ENCODE results near the gene TAF4B. TPM values are rescaled to one million over a fixed set of nuclear protein-coding genes. Genes with fewer than 3 reads are reported as not detected.

Gene TAF4B
- total and polyA plus RNA-seq, 12 donors: 2.2 to 15.7 (median 5.6) TPM

DNA sequence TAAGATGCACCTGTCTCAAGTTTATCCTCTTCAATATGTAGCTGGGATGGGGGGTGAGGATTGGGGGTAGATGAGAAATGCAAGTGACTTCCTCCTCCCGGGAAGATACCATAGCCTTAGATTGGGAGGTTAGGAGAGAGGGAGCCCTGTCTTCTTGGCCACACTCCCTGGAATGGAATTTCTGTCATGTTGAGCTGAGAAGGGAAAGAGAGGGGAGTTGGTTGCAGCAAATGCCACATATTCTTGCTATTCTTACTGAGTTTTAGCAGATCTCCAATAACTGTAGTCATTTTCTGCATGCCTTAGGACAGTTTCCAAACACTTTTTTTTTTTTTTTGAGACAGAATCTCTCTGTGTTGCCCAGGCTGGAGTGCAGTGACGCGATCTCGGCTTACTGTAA lies 35.9 kb downstream of the TAF4B start:
- WGBS, 4 donors: 87 to 93% (median 88%) methylated on average over 4 of the region's 4 CpGs
- H3K4me1 ChIP-seq (replicated peaks in 1 of 2): no peaks in the 10 kb centered on the region
- H3K36me3 ChIP-seq (replicated peaks in 1 of 2): no peaks in the 10 kb centered on the region
- H3K9me3 ChIP-seq (replicated peaks in 1 of 3): no peaks in the 10 kb centered on the region
- H3K27me3 ChIP-seq: no peaks in the 10 kb centered on the region
- TF ChIP-seq, protein P1, sequence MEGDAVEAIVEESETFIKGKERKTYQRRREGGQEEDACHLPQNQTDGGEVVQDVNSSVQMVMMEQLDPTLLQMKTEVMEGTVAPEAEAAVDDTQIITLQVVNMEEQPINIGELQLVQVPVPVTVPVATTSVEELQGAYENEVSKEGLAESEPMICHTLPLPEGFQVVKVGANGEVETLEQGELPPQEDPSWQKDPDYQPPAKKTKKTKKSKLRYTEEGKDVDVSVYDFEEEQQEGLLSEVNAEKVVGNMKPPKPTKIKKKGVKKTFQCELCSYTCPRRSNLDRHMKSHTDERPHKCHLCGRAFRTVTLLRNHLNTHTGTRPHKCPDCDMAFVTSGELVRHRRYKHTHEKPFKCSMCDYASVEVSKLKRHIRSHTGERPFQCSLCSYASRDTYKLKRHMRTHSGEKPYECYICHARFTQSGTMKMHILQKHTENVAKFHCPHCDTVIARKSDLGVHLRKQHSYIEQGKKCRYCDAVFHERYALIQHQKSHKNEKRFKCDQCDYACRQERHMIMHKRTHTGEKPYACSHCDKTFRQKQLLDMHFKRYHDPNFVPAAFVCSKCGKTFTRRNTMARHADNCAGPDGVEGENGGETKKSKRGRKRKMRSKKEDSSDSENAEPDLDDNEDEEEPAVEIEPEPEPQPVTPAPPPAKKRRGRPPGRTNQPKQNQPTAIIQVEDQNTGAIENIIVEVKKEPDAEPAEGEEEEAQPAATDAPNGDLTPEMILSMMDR (IDR thresholded peaks at IDR 0.05): no peak
- TF ChIP-seq POLR2A (IDR thresholded peaks at IDR 0.05): no peak
- DNase-seq: no peak
- intact Hi-C loops (cut with DNase I): no loop called here
- H3K4me3 ChIP-seq: no peak overlapping the region
- no peak overlapping the region for H3K27ac ChIP-seq

DNA sequence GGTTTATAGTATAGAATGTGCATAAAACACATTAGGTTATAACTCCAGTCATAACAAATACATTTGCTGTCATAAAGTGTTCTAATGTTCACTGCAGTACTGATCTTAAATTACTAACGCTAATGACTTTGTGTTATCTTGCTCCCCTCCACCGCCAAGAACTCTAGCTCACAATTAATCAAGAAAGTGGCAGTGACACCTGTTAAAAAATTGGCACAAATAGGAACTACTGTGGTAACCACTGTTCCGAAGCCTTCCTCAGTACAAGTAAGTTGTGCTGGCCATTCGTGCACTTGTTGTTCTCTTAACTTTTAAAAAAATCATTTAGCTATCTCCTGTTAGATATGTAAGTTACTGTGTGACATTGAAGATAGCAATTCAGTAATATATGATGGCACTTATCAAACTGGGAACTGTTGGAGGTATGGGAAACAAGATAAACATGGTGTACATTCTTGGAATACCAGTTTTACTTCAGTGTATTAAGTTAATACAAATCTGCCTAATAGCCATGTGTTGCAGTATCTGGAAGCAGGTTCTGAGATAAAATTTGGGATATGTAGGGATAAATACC lies 41.2 kb downstream of the TAF4B start:
- TF ChIP-seq, protein P1 (IDR thresholded peaks at IDR 0.05): no peak
- TF ChIP-seq POLR2A (IDR thresholded peaks at IDR 0.05): no peak
- Histone ChIP-seq H3K9me3 (replicated peaks in 1 of 3) (no peaks in the 10 kb centered on the region), H3K4me1 (replicated peaks in 1 of 2) (no peaks in the 10 kb centered on the region), H3K27me3 (no peaks in the 10 kb centered on the region), H3K27ac (no peak overlapping the region), H3K36me3 (replicated peaks in 1 of 2) (no peaks in the 10 kb centered on the region), H3K4me3 (no peak overlapping the region)
- intact Hi-C loops (cut with DNase I): no loop called here
- 83 to 90% (median 84%) methylated on average over 4 of the region's 4 CpGs for WGBS, 4 donors
- no peak for DNase-seq

DNA sequence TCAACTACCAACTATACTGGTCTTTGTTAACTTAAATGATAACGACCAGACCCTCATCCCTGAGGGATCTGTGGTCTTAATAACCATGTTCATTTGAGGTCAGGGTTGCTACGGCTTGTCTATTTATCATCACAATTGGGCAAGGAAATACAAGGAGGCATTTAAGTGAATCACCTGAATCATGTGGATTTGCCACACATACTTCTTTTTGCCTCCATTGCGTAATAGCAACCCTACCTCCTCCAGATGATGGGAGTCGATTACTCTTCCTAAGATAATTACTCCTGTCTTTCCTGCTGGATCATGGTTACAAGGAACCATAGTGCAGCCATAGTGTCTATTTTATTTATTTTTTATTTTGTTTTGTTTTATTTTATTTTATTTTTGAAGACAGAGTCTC lies 42.2 kb downstream of the TAF4B start:
- Histone ChIP-seq H3K4me1 (replicated peaks in 1 of 2) (no peaks in the 10 kb centered on the region), H3K9me3 (replicated peaks in 1 of 3) (no peaks in the 10 kb centered on the region), H3K36me3 (replicated peaks in 1 of 2) (no peaks in the 10 kb centered on the region), H3K27me3 (no peaks in the 10 kb centered on the region), H3K27ac (no peak overlapping the region), H3K4me3 (no peak overlapping the region)
- intact Hi-C loops (cut with DNase I): no loop called here
- WGBS, 4 donors: 93 to 100% (median 95%) methylated on average over 4 of the region's 4 CpGs
- TF ChIP-seq, protein P1 (IDR thresholded peaks at IDR 0.05): no peak
- no peak for TF ChIP-seq POLR2A (IDR thresholded peaks at IDR 0.05)
- DNase-seq: no peak

DNA sequence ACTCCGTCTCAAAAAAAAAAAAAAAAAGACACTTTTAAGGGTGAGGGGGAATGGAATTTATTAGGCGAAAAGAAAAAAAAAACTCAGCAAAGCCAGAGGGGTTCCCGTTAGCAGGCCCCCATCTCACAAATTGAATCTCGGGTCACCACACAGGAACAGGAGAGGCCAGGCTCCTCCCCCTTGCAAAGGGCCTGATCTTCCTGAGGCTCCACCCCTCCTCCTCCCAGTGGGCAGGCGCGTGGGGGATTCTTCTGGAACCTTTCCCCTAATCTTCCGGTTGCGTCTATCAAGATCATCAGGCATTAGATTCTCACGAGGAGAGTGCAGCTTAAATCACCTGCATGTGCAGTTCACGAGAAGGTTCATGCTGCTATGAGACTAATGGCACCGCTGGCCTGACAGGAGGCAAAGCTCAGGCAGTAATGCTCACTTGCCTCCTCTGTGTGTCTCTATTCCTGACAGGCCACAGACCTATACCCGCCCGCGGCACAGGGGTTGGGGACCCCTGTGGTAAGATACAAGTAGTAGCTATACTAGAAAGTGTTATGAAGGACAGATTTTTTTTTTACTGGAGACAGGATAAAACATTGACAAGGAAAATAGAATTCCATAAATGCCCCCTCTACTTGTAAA lies 45.8 kb downstream of the TAF4B start:
- intact Hi-C loops (cut with DNase I): no loop called here
- Histone ChIP-seq H3K27me3 (no peaks in the 10 kb centered on the region), H3K9me3 (replicated peaks in 1 of 3) (no peaks in the 10 kb centered on the region), H3K4me1 (replicated peaks in 1 of 2) (no peaks in the 10 kb centered on the region), H3K4me3 (no peak overlapping the region), H3K36me3 (replicated peaks in 1 of 2) (no peaks in the 10 kb centered on the region), H3K27ac (no peak overlapping the region)
- DNase-seq: no peak
- TF ChIP-seq, protein P1 (IDR thresholded peaks at IDR 0.05): no peak
- no peak for TF ChIP-seq POLR2A (IDR thresholded peaks at IDR 0.05)
- WGBS, 4 donors: 91 to 96% (median 94%) methylated on average over 11 to 14 of the region's 14 CpGs
